GM19397 (cell line): ENCODE results near the gene RPL13.
"Not testable (repeated sequence)": the region's sequence is repeated elsewhere in the genome, so short reads cannot be mapped to it uniquely, and the experiment has no call there.

Experiments
- ATAC-seq: cut with Tn5 transposase; IDR thresholded peaks from one replicate; pipeline ENCODE4 v1.9.1; 2021; ENCODE audit warnings: mild to moderate bottlenecking, moderate library complexity; ENCODE audit not compliant: unreplicated experiment

Gene RPL13

GRCh38 chr16:89576153-89577054, 15.9 kb downstream of the RPL13 start:
- no peak for ATAC-seq

- no peak for ATAC-seq
Measured at GRCh38 chr16:89577055-89577759, 16.7 kb downstream of the RPL13 start.

GRCh38 chr16:89579351-89579750, 18.9 kb downstream of the RPL13 start:
- ATAC-seq: no peak

- no peak for ATAC-seq
Measured at GRCh38 chr16:89581045-89581695, 20.7 kb downstream of the RPL13 start.

- ATAC-seq: no peak
Measured at GRCh38 chr16:89581861-89582563, 21.5 kb downstream of the RPL13 start.

GRCh38 chr16:89582614-89583196, 22.2 kb downstream of the RPL13 start:
- no peak for ATAC-seq

- ATAC-seq: no peak
Measured at GRCh38 chr16:89583197-89583894, 22.9 kb downstream of the RPL13 start.

GRCh38 chr16:89583895-89584644, 23.6 kb downstream of the RPL13 start:
- no peak for ATAC-seq

GRCh38 chr16:89584768-89585549, 24.5 kb downstream of the RPL13 start:
- ATAC-seq: no peak

- no peak for ATAC-seq
Measured at GRCh38 chr16:89586218-89586617, 25.7 kb downstream of the RPL13 start.

GRCh38 chr16:89586853-89587252, 26.4 kb downstream of the RPL13 start:
- no peak for ATAC-seq

- ATAC-seq: not testable (repeated sequence)
Measured at GRCh38 chr16:89587676-89588075, 27.2 kb downstream of the RPL13 start.

GRCh38 chr16:89588413-89589109, 28.1 kb downstream of the RPL13 start:
- no peak for ATAC-seq

- ATAC-seq: no peak
Measured at GRCh38 chr16:89589241-89589926, 28.9 kb downstream of the RPL13 start.

- no peak for ATAC-seq
Measured at GRCh38 chr16:89593841-89594240, 33.4 kb downstream of the RPL13 start.

GRCh38 chr16:89595330-89596060, 35.0 kb downstream of the RPL13 start:
- ATAC-seq: no peak
